HL-60 (cell line): ENCODE results near the gene ATP5PO.

Source experiments
- CTCF ChIP-seq: IDR thresholded peaks from one replicate; pipeline ENCODE4 v1.5.1; 2011; ENCODE audit warnings: low read length, control low read depth, inconsistent platforms; ENCODE audit not compliant: insufficient read depth
- POLR2AphosphoS5 ChIP-seq: IDR thresholded peaks from 2 replicates; pipeline ENCODE4 v1.6.1; 2012; ENCODE audit warnings: low read depth
- REST ChIP-seq: IDR thresholded peaks from 2 replicates; pipeline ENCODE4 v1.6.1; 2012; ENCODE audit warnings: low read depth; ENCODE audit not compliant: insufficient replicate concordance
- SPI1 ChIP-seq: IDR thresholded peaks from 2 replicates; pipeline ENCODE4 v1.6.1; 2012; ENCODE audit warnings: low read depth, mild to moderate bottlenecking, borderline replicate concordance

GRCh38 chr21:33949516-33950430 lies 34.2 kb upstream of the ATP5PO start:
- no peak for TF ChIP-seq REST
- no peak for TF ChIP-seq POLR2AphosphoS5
- TF ChIP-seq CTCF: no peak
- TF ChIP-seq SPI1: no peak
